Measurements from ENCODE around the gene PDE1A. TPM values are rescaled to one million over a fixed set of nuclear protein-coding genes. Genes with fewer than 3 reads are reported as not detected.

Gene PDE1A
- total RNA-seq, 2 experiments from 2014 or later = not detected

DNA sequence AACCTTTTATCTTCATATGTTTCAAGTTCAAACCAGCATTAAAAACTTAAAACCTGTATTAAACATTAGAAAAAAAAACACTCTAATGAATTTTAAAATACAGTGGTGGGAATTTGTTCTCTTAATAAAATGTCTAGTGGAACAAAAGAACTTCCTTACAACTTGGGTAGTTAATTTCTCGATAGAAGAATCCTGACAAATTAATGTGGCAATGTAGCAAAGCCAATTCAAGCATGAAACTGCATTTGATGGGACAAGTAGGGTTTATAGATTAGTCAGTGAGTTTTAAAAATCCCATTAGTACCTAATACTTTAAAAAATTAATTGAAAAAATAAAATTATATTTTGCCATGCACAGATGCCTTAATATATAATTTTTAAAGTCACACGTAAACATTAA, 59.4 kb downstream of the PDE1A start:
- CTCF ChIA-PET = no interaction called here

DNA sequence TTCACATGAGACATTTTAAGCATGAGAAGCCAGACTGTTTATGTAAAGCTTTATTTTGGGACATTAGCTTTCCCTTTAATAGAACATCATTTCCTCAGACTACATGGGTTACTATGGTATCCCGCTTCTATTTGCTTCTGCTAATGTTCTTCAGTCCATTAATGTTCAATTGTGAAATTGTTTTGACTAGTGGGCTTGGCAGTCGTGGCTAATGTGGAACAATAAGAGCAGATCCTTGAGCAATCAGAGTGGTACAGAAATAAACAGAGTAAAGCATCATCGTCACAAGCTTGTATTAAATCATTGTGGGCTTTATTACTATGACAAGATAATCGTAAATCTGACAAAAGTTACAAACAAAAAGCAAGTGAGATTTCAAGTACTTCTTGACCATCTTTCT, 60.2 kb downstream of the PDE1A start:
- ChIA-PET POLR2A (no interaction called here), CTCF (no interaction called here)
- Mint-ChIP-seq H3K9me3 (ENCODE audit: insufficient read depth) (no peaks in the 10 kb centered on the region), H3K4me1 (ENCODE audit: low read depth) (no peaks in the 10 kb centered on the region), H3K36me3 (ENCODE audit: low read depth) (no peaks in the 10 kb centered on the region), H3K27ac (no peak overlapping the region), H3K4me3 (no peak overlapping the region), H3K27me3 (ENCODE audit: low read depth) (no peaks in the 10 kb centered on the region)
- ATAC-seq = no peak
- DNase-seq = no peak

More for the DNA sequence above, 59.4 kb downstream of the PDE1A start:
- Mint-ChIP-seq H3K4me3 (no peak overlapping the region), H3K36me3 (ENCODE audit: low read depth) (no peaks in the 10 kb centered on the region), H3K9me3 (ENCODE audit: insufficient read depth) (no peaks in the 10 kb centered on the region), H3K27me3 (ENCODE audit: low read depth) (no peaks in the 10 kb centered on the region), H3K27ac (no peak overlapping the region), H3K4me1 (ENCODE audit: low read depth) (no peaks in the 10 kb centered on the region)
- ATAC-seq (no peak), DNase-seq (no peak)
- POLR2A ChIA-PET = no interaction called here

DNA sequence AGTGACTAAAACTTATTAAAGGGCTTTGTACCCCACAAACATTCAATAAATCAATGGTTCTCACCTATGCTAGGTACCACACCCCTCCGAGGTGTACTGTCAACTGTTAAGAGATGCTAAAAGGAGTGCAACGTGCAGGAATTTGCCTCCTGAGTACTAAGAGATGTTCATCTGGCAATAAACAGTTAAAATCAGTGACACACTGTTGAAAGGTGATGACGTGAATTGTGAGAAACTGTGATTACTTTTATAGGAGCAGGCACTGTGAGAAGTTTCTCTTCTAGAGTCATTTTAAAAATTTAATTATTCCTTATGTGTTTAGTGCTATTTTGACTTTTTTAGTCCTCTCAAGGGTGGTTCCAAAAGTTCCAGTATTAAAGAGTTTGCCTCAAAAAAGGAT, 61.0 kb downstream of the PDE1A start:
- ATAC-seq = no peak
- H3K27me3 Mint-ChIP-seq (ENCODE audit: low read depth) = no peaks in the 10 kb centered on the region
- no peak for DNase-seq
- ChIA-PET CTCF (no interaction called here), POLR2A (no interaction called here)
- H3K9me3 Mint-ChIP-seq (ENCODE audit: insufficient read depth) = no peaks in the 10 kb centered on the region
- H3K27ac Mint-ChIP-seq = no peak overlapping the region
- no peaks in the 10 kb centered on the region for H3K36me3 Mint-ChIP-seq (ENCODE audit: low read depth)
- no peak overlapping the region for H3K4me3 Mint-ChIP-seq
- H3K4me1 Mint-ChIP-seq (ENCODE audit: low read depth) = no peaks in the 10 kb centered on the region

DNA sequence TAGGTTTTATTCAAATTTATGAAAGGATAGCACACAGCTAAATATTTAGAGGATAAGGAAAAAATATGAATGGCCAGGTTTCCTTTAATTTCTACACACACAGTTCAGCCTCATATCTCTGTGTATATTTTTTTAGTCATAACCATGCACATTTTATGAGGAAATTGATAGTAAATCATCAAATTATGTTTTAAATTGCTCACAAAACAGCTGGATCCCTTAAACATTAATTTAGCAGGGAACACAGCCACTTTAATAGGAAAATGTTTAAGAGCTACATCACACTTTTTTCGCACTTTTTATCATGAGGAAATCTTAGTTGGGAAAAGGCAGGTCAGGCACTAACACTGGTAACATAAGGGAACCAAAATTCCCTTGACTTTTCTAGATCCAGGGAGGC, 65.4 kb downstream of the PDE1A start:
- DNase-seq (no peak), ATAC-seq (no peak)
- no peaks in the 10 kb centered on the region for H3K9me3 Mint-ChIP-seq (ENCODE audit: insufficient read depth)
- no peak overlapping the region for H3K27ac Mint-ChIP-seq
- H3K4me3 Mint-ChIP-seq = no peak overlapping the region
- ChIA-PET POLR2A (no interaction called here), CTCF (no interaction called here)
- no peaks in the 10 kb centered on the region for H3K27me3 Mint-ChIP-seq (ENCODE audit: low read depth)
- H3K4me1 Mint-ChIP-seq (ENCODE audit: low read depth) = no peaks in the 10 kb centered on the region
- H3K36me3 Mint-ChIP-seq (ENCODE audit: low read depth) = no peaks in the 10 kb centered on the region

DNA sequence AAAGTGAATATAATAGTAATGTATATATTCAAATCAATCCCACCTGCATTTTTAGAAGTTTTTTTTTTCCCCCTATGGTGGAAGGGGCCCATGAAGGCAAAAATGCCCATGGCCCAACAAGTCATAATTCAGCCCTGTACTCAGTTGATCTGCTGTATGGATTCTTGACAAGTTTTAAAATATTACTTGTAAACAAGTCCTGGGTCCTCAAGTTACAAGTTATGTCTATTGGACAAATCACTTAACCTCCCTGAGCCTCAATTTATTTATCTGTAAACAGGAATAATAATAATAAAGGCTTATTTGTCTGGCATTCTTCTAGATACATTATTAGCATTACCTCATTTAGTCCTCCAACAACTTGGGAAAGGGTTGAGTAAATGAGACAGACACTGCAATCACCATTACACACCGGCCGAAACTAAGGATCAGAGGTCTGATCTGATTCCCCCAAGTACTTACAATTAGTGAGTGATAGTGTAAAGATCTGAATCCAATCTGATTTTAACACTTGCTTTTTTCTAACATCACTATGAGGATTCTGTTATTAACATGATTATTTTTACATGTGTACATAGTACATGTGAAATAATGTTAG, 66.1 kb downstream of the PDE1A start:
- Mint-ChIP-seq H3K4me1 (ENCODE audit: low read depth) (no peaks in the 10 kb centered on the region), H3K9me3 (ENCODE audit: insufficient read depth) (no peaks in the 10 kb centered on the region), H3K27me3 (ENCODE audit: low read depth) (no peaks in the 10 kb centered on the region), H3K27ac (no peak overlapping the region), H3K36me3 (ENCODE audit: low read depth) (no peaks in the 10 kb centered on the region), H3K4me3 (no peak overlapping the region)
- DNase-seq (no peak), ATAC-seq (no peak)
- CTCF ChIA-PET = no interaction called here
- POLR2A ChIA-PET = no interaction called here

DNA sequence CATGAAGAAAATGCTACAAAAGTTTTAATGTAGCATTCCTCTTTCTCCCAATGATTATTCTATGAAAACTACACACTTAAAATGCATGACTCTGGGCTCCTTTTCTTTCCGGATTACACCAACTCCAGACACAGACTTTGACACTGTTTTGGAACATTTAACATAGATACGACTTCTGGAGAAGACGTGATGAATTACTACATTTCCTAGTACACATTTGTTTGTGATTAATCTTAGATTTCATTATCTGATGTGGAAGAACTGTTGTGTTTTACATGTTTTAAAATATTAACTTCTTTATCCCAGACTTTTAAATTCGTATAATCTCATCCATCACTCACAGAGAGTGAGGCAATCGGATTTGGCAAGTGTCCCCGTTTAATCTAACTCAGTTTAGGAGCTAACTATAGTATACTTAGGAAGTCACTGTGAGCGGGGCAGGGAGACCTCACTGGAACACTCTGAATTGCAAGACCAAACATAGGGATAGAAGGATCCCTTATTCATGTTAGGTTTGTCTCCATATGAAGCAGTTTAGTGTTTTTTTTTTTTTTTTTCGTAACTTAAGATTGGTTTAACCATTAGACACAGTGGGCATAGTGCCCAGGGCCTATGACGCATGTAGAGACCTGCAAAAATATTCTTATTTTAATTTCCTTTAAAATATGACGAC, 66.7 kb downstream of the PDE1A start:
- no peaks in the 10 kb centered on the region for H3K9me3 Mint-ChIP-seq (ENCODE audit: insufficient read depth)
- ChIA-PET POLR2A (no interaction called here), CTCF (interaction anchor here (0.8 kb wide), 1 partner anchor 283 kb away, joined by 3 read pairs; no protein-coding TSS in a partner anchor)
- ATAC-seq (no peak), DNase-seq (no peak)
- no peak overlapping the region for H3K4me3 Mint-ChIP-seq
- H3K4me1 Mint-ChIP-seq (ENCODE audit: low read depth) = no peaks in the 10 kb centered on the region
- H3K27ac Mint-ChIP-seq = no peak overlapping the region
- H3K27me3 Mint-ChIP-seq (ENCODE audit: low read depth) = no peaks in the 10 kb centered on the region
- no peaks in the 10 kb centered on the region for H3K36me3 Mint-ChIP-seq (ENCODE audit: low read depth)

DNA sequence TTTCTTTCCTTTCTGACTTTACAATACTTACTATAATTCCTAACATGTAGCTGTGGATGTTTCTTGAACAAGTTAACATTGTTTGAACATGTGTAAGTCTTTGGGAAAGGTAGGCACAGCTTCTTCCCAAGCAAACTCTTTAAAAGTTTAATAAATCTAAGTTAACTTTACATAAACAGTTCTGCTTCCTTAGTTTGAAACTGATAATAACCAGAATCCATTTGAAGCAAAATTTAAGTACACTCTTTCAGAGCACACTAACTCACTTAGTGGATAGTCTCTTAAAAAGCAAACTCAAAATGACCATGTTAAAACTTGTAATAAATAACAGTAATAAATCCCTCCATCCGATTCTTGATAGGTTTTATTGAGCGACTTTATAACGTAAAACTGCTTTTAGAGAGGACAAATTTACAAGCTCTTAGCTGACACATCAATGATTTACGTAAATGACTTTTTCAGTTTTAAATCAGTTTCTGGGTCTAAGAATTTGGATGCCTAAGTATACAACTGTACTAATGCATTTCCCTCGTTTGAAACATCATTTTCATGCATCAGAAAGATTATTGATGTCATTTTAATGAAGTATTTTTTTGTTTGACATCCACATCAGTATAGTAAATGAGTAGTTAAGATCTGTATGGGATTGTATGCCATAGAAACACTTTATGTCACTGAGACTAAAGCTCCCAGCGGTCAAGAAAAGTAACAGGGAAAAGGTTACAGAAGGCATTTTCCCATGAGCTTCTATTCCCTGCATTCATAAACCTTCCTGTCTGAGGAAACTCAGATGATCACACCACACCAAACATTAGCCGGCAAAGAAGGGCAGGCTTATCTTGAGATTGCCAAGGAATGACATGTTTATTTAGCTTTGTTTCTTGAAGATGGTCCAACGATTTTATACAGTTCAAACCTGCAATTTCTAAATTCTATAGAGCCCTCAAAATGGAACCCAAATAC, 67.5 kb downstream of the PDE1A start:
- ATAC-seq (no peak), DNase-seq (no peak)
- H3K4me1 Mint-ChIP-seq (ENCODE audit: low read depth) = no peaks in the 10 kb centered on the region
- no peaks in the 10 kb centered on the region for H3K27me3 Mint-ChIP-seq (ENCODE audit: low read depth)
- H3K36me3 Mint-ChIP-seq (ENCODE audit: low read depth) = no peaks in the 10 kb centered on the region
- H3K27ac Mint-ChIP-seq = no peak overlapping the region
- ChIA-PET CTCF (interaction anchor here (0.8 kb wide), 1 partner anchor 284 kb away, joined by 3 read pairs; no protein-coding TSS in a partner anchor), POLR2A (no interaction called here)
- H3K4me3 Mint-ChIP-seq = no peak overlapping the region
- H3K9me3 Mint-ChIP-seq (ENCODE audit: insufficient read depth) = no peaks in the 10 kb centered on the region

DNA sequence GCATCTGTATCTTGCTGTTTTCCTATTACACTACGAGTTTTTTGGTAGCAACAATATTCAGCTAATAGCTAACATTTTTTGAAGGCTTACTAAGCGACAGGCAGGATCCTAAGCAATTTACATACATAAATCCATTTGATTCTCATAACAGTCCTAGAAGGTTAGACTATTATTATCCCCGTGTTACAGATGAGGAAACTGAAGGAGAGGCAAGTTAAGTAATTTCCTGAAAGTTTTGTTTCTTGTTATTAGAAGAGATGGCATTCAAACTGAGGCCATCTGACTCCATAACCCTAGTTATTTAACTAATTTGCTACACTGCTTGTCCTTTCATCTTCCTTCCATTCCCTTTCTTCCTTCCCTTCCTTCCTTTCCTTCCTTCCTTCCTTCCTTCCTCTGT, 68.2 kb downstream of the PDE1A start:
- no peaks in the 10 kb centered on the region for H3K36me3 Mint-ChIP-seq (ENCODE audit: low read depth)
- H3K27ac Mint-ChIP-seq = no peak overlapping the region
- POLR2A ChIA-PET = no interaction called here
- no peaks in the 10 kb centered on the region for H3K9me3 Mint-ChIP-seq (ENCODE audit: insufficient read depth)
- H3K4me3 Mint-ChIP-seq = no peak overlapping the region
- CTCF ChIA-PET = no interaction called here
- no peaks in the 10 kb centered on the region for H3K4me1 Mint-ChIP-seq (ENCODE audit: low read depth)
- DNase-seq = no peak
- H3K27me3 Mint-ChIP-seq (ENCODE audit: low read depth) = no peaks in the 10 kb centered on the region
- no peak for ATAC-seq

DNA sequence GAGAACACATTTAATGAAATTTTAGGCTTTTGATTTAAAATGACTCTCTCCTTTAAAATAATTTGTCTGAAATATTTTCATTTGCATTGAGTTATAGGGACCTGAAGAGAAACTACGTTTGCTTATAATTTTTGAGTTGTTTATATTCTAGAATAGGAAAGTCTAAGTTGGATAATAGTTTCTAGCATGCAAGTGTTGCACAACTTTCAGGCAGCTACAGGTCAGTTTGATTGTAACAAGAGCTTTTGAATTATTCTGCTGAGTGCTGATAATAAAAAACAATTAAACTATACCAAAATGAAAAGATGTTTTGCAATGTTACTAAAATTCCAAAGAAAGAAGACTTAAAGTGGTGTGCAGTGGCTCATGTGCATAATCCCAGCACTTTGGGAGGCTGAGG, 71.0 kb downstream of the PDE1A start:
- no peaks in the 10 kb centered on the region for H3K36me3 Mint-ChIP-seq (ENCODE audit: low read depth)
- ChIA-PET CTCF (no interaction called here), POLR2A (no interaction called here)
- H3K4me3 Mint-ChIP-seq = no peak overlapping the region
- ATAC-seq (no peak), DNase-seq (no peak)
- H3K9me3 Mint-ChIP-seq (ENCODE audit: insufficient read depth) = no peaks in the 10 kb centered on the region
- no peaks in the 10 kb centered on the region for H3K4me1 Mint-ChIP-seq (ENCODE audit: low read depth)
- H3K27ac Mint-ChIP-seq = no peak overlapping the region
- H3K27me3 Mint-ChIP-seq (ENCODE audit: low read depth) = no peaks in the 10 kb centered on the region

DNA sequence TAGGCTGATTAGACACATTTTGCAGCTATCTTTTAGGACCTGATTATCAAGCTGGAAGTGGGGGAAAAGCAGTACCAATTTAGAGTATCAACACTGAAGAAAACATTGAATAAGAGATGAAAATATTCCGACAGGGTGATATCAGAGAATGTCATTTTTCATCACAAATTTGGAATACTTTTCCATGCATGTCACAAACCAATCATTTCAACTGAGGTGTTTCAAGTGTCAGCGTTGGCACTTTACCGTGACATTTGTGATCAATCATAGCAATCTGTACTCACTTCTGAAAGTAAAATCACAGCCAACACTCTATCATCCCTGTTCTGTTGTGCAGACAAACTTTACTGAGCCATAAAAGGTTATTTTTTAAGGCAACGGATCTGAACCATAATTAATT, 75.4 kb downstream of the PDE1A start:
- Mint-ChIP-seq H3K4me3 (no peak overlapping the region), H3K9me3 (ENCODE audit: insufficient read depth) (no peaks in the 10 kb centered on the region), H3K36me3 (ENCODE audit: low read depth) (no peaks in the 10 kb centered on the region), H3K27me3 (ENCODE audit: low read depth) (no peaks in the 10 kb centered on the region), H3K4me1 (ENCODE audit: low read depth) (no peaks in the 10 kb centered on the region), H3K27ac (no peak overlapping the region)
- POLR2A ChIA-PET = no interaction called here
- DNase-seq (no peak), ATAC-seq (no peak)
- CTCF ChIA-PET = no interaction called here

DNA sequence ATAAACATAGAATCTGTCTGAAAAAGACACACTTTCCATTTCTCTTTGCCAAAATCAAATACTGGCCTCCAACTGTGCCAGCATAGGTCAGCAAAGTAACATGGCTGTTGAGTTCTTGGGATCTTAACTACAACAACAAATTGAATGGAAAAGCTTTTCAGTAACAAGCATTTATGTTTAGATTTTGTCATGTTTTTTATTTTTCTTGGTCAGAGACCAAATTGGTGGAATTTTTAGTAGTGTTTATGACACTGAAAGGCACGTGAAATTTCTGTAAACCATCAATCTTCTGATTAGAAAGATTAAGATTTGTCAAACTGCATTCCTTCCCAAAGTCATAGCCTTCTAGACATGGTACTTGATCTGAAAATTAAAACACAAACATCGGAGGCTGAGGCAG, 77.6 kb downstream of the PDE1A start:
- Mint-ChIP-seq H3K4me3 (no peak overlapping the region), H3K27me3 (ENCODE audit: low read depth) (no peaks in the 10 kb centered on the region), H3K4me1 (ENCODE audit: low read depth) (no peaks in the 10 kb centered on the region), H3K36me3 (ENCODE audit: low read depth) (no peaks in the 10 kb centered on the region), H3K9me3 (ENCODE audit: insufficient read depth) (no peaks in the 10 kb centered on the region), H3K27ac (no peak overlapping the region)
- DNase-seq = no peak
- ChIA-PET CTCF (no interaction called here), POLR2A (no interaction called here)
- ATAC-seq = no peak

DNA sequence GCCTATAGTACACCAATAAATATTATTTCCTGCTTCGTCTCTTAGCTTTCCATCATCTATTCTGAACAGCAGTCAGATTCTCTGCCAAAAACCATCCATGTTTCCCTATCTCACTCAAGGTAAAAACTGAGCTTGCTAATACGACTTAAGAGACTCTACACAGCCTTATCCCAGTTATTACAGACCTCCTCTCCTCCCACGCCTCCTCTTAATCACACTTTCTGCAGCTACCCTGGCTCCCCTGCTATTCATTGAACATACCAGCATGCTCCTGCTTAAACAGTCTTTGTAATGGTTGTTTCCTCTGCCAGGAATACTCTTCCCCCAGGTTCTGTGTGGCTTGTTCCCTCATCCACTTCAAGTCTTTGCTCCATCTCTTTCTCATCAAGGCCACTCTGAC, 81.5 kb downstream of the PDE1A start:
- DNase-seq (no peak), ATAC-seq (no peak)
- ChIA-PET POLR2A (no interaction called here), CTCF (no interaction called here)
- no peaks in the 10 kb centered on the region for H3K4me1 Mint-ChIP-seq (ENCODE audit: low read depth)
- H3K36me3 Mint-ChIP-seq (ENCODE audit: low read depth) = no peaks in the 10 kb centered on the region
- no peak overlapping the region for H3K4me3 Mint-ChIP-seq
- no peaks in the 10 kb centered on the region for H3K9me3 Mint-ChIP-seq (ENCODE audit: insufficient read depth)
- no peaks in the 10 kb centered on the region for H3K27me3 Mint-ChIP-seq (ENCODE audit: low read depth)
- no peak overlapping the region for H3K27ac Mint-ChIP-seq
